Cardiac septum (tissue), 1 donor: ENCODE measurements around the gene RUFY4. TPM values are rescaled to one million over a fixed set of nuclear protein-coding genes. Genes with fewer than 3 reads are reported as not detected.
"Not testable (repeated sequence)": the region's sequence is repeated elsewhere in the genome, so short reads cannot be mapped to it uniquely, and the experiment has no call there.

Experiments used
- DNase-seq: peaks from one replicate; pipeline ENCODE4 v3.0.0-alpha.2; 2020; ENCODE audit warnings: low spot score
- intact Hi-C: fragments of 100-400 bp; cut with DNase I; formaldehyde crosslinking; loops from one replicate; pipeline ENCODE4 v1.14.0; 2022
- total RNA-seq: library from RNA; stranded (reverse); fragmentation: NEBNext Ultra II Directional; extraction: Animal tissue kit (Norgen Biotek cat#: 25700); gene quantifications from one replicate; pipeline ENCODE4 v1.2.1, GENCODE V29; 2021
- donor health status: DM: no; HTN: no; CAD: no.

Gene RUFY4
- total RNA-seq, 1 donor from 2014 or later, result not detected

DNA sequence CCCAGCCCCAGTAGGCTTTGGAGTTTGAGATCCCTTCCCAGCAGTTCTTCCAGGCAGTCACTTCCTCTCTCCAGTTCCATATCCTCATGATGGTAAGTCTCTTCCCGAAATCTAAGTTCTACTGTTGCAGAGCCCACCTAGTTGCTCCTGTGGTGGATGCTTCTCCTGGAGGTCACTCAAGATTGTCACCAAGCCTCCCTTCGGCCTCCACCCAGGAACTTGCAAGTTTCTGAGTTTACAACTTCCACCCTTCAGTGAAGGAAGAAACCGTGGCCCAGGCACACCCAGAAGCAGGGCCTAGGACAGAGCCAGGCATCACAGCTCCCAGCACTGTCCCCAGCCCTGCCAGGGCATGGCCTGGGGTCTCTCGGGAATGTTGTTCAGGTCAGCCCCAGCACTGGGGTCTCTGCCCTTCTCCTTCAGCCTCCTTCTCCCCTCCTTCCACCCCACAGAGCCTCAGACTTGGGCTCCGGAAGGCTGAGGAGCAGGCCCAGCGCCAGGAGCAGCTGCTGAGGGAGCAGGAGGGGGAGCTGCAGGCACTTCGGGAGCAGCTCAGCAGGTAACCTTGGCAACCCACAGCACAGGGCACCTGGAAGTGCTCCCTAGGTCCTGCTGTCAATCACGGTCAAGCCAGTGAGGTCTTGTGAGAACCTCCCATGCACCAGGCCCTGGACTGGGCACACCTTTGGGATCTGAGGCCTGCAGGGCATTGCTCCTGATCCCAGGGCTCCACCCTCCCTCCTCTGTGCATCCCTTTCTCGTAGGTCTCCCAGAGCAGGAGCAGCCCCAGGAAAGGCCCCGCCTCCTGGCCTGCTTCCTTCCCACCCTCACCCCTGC, 7.1 kb downstream of the RUFY4 start:
- DNase-seq, result no peak
- intact Hi-C loops, result no loop called here

DNA sequence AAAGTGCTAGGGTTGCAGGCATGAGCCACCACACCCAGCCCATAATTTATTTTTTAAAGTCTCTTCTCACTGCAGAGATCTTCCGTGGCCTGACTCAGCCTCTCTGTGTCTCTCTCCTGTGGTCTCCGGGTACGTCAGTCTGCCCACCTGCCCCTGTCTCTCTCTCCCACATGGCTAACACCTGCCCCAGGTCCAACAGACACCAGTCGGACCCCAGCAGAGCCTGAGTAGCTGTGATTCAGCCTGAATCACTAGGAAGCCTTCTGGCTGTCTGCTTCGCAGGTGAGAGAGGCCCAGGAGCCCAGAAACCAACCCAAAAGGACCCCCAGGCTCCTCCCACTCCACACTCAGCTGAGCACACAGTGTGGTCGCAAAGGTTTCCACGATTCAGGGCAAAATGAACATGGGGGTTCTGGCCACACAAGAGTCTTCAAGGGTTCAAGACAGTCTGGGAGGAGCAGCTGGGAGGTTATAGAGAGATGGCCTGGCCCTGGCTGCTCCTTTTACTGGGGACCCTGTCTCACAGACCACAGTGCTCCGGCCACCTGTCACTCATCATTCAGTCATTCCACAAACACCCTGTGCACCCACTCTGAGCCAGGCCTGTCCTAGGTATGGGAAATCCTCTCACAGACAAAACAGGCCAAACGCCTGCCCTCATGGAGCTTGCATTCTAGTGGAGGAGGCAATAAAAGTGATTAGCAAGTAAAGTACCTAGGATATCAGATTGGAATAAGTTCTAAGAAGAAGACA, 8.6 kb downstream of the RUFY4 start:
- DNase-seq, result no peak
- intact Hi-C loops, result no loop called here

DNA sequence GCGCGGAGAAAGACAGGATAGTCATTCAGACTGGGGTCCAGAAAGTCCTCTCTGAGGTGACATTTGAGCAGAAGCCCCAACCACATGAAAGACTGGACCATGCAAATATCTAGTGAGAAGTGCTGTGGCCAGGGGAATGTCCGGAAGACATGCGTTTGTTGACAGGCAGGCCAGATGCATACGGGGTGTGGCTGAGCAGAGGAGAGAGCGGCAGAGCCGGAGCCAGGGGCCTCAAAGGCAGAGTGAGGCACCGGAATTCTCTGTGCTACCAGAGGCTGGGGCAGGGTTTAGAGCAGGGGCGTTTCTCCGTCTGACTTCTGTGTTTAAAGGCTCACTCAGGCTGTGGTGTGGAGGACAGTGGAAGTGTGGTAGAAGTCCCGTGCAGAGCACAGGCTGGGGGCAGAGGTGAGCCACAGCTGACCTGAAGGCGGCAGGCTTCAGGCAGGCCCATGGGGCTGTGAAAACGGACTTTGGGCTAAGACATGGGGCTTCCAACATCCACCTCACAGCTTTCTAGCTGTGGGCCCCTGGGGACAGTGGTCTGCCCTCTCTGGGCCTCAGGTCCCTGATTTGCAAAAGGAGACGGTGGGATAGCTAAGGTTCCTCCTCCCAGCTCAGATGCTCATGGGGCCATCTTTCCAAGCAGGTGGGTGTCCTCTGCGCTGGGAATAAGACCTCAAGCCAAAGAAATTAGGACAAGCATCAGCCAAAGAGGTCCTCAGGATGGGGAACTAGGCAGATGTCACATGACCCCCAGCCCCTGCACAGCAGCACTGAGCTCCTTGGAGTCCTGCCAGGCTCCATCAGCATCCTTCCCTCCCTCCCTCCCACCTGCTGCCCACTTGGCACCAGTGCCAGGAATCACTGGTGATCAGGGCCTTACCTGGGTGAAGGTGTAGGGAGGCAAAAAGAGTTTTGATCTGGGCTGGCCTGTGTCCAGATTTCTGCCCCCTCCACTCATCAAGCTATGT, 11.2 kb downstream of the RUFY4 start:
- intact Hi-C loops, result no loop called here
- no peak for DNase-seq

DNA sequence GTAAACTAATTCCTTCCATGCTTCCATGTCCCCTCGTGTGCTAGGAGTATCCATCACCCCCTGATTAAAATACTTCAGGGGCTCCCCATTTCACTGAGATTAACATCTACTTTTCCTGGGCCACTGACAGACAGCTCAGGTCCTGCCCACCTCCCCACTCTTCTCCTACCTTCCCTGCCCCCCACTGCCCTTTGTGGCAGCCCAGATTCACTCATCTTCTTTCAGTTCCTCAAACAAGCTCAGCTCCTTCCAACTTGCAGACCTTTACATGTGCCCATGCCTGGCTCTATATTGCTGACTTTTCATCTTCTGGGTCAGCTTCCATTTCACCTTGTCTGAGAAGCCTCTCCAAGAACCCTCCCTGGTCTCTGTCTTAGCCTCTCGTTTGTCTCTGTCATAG, 12.0 kb downstream of the RUFY4 start:
- intact Hi-C loops, result no loop called here
- no peak for DNase-seq

DNA sequence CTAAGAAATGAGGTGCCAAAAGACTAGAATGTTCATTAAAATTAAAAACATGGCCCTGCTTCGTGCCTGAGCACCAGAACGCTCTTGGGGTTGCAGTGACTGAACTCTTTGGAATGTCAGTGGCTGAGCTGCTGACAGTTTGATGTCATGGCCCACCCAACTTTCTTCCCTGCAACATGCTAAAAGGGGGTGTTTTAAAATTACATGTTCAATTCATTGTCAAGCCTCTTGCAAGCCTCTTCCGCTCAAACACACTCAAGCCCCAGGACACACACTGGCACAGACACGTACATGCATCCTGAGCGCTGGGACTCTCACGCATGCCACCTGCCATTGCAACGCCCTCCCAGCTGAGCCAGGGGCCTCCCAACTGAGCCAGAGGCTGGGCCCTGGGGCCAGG, 12.6 kb downstream of the RUFY4 start:
- intact Hi-C loops, result no loop called here
- DNase-seq, result no peak

DNA sequence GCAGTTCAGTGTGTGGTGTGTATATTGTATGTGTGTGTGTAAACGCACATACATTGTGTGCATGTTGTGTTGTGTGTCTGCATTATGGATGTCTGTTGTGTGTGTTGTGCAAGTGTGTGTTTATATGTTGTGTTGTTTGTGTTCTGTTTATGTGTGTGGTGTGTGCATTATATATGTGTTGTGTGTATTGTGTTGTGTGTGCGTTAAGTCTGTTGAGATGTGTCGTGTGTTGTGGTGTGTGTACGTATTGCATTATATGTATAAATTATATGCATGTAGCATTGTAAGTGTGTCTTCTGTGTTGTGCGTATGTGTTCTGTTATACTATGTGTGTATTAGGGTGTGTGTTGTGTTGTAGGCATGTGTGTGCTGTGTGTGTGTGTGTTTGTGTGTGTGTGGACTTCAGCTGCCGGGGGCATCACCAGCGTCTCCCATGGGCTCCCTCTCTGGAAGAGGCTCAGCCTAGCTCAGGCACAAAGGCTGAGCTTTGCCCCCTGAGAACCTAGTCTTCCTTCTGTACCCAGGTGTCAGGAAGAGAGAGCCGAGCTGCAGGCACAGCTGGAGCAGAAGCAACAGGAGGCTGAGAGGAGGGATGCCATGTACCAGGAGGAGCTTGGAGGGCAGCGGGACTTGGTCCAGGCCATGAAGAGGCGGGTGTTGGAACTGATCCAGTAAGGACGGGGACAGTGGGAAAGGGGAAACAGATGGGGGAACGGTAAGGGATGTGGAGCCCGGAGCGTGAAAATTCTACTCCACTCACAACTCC, 13.7 kb downstream of the RUFY4 start:
- intact Hi-C loops, result no loop called here

DNA sequence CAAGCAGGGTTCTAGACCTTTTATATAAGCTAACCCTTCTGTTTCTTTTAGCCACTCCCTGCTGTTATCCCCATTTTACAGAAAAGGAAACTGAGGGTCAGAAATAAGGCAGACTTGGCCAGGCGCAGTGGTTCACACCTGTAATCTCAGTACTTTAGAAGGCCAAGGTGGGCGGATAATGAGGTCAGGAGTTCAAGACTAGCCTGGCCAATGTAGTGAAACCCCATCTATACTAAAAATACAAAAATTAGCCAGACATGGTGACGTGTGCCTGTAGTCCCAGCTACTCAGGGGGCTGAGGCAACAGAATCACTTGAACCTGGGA, 14.3 kb downstream of the RUFY4 start:
- DNase-seq, result no peak
- intact Hi-C loops, result no loop called here

More for the DNA sequence above, 13.7 kb downstream of the RUFY4 start:
- no peak for DNase-seq

DNA sequence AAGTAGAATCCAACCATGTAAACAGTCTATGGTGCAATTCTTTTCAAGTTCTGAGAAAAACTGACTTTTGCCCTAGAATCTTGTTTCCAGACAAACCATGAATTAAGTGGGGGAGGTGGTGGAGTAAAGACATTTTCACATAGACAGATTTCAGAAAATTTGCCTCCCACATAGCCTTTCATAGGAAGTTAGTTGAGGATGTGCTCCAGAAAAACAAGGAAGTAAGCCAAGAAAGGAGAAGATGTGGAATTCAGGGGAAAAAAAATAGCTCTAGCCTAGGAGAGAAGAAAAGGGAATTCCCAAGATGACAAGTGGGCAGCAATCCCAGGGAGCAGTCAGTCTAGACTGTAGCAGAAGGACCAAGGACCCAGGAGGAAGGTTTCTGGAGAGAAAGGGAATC, 17.4 kb downstream of the RUFY4 start:
- intact Hi-C loops, result no loop called here
- no peak for DNase-seq

DNA sequence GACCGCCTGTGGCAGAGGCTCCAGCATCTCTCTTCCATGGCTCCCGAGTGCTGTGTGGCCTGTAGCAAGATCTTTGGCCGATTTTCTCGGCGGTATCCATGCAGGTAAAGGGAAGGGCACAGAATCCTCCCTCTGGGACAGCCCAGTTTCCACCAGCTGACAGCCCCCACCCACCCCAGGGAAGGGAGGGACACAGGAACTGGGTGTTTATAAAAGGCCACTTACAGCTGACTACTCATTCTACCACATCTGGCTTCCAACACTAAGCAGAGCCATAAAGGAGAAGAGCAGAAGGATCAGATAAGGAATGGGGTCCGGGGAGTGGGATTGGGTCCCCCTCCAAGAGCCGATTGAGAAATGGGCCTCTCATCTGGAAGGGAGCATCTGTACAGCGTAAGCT, 20.2 kb downstream of the RUFY4 start:
- no peak for DNase-seq
- intact Hi-C loops, result no loop called here

DNA sequence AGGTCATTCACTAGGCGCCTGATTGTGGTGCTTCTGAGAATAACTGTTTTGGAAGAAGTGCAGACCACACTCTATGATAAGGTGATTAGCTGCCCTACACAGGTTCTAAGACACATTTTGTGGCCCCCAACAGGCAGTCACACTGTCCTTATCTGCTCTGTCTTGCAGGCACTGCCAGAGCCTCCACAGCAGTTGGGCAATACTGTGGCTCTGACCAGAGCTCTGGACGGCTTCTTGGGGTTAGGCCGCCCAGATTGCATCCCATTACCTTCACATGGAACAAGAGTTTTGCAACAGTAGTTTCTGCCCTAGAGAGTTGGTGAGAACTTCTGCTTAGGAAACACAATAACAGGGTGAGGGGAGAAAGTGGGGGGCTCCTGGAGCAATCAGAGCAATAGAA, 22.7 kb downstream of the RUFY4 start:
- DNase-seq, result no peak
- intact Hi-C loops, result no loop called here

DNA sequence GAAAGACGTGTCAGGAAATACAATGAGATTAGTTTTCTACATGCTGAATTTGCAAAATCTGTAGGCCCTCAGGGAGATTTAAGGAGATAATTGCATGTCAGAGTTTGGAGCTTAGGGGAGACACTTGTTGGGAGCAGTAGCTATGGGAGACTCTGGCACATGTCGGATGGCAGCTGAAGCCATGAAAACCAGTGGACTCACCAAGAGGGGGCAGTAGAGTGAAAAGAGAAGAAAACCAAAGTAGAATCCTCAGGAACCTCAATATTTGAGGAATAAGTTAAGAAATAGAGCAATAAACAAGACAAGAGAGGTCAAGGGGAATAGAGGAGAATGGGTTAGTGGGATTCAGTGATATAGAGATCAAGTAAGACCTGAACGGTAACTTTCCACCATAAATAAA, 24.8 kb downstream of the RUFY4 start:
- no peak for DNase-seq
- intact Hi-C loops, result no loop called here

DNA sequence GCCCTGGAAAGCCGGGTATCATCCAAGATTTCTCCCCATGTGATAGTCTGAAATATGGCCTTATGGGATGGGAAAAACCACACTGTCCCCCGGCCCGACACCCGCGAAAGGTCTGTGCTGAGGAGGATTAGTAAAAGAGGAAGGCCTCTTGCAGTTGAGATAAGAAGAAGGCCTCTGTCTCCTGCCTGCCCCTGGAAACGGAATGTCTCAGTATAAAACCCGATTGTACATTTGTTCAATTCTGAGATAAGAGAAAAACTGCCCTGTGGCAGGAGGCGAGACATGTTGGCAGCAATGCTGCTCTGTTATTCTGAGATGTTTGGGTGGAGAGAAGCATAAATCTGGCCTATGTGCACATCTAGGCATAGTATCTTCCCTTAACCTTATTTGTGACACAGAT, 26.8 kb downstream of the RUFY4 start:
- no peak for DNase-seq
- intact Hi-C loops, result no loop called here

DNA sequence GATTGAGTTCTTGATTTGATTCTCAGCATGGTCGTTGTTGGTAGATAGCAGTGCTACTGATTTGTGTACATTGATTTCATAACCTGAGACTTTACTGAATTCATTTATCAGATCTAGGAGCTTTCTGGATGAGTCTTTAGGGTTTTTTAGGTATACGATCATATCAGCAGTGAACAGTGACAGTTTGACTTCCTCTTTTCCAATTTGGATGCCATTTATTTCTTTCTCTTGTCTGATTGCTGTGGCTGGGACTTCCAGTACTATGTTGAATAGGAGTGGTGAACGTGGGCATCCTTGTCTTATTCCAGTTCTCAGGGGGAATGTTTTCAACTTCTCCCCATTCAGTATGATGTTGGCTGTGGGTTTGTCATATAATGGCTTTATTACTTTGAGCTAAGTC, 28.9 kb downstream of the RUFY4 start:
- DNase-seq, result no peak
- intact Hi-C loops, result no loop called here

DNA sequence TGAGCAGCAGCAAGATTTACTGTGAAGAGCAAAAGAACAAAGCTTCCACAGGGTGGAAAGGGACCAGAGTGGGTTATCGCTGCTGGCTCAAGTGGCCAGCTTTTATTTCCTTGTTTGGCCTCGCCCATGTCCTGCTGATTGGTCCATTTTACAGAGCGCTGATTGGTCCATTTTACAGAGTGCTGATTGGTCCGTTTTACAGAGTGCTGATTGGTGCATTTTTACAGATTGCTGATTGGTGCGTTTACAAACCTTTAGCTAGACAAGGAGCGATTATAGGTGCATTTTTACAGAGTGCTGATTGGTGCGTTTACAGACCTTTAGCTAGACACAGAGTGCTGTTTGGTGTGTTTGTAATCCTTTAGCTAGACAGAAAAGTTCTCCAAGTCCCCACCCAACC, 39.8 kb downstream of the RUFY4 start:
- DNase-seq, intact Hi-C loops: not testable (repeated sequence)

DNA sequence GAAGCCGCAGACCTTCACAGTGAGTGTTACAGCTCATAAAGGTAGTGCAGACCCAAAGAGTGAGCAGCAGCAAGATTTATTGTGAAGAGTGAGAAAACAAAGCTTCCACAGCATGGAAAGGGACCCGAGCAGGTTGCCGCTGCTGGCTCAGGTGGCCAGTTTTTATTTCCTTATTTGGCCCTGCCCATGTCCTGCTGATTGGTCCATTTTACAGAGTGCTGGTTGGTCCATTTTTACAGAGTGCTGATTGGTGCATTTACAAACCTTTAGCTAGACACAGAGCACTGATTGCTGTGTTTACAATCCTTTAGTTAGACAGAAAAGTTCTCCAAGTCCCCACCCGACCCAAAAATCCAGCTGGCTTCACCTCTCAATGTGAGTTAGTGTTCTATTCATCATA, 52.7 kb downstream of the RUFY4 start:
- intact Hi-C loops, result not testable (repeated sequence)

DNA sequence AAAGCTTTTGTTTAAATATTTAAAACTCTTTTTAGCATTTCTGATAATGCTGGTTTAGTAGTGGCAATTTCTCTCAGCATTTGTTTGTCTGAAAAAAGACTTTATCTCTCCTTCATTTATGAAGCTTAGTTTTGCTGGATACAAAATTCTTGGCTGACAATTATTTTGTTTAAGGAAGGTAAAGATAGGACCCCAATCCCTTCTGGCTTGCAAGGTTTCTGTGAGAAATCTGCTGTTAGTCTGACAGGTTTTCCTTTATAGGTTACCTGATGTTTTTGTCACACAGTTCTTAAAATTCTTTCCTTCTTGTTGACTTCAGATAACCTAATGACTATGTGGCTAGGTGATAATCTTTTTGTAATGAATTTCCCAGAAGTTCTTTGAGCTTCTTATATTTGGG, 53.2 kb downstream of the RUFY4 start:
- DNase-seq, intact Hi-C loops: not testable (repeated sequence)

More for the DNA sequence above, 52.7 kb downstream of the RUFY4 start:
- not testable (repeated sequence) for DNase-seq

DNA sequence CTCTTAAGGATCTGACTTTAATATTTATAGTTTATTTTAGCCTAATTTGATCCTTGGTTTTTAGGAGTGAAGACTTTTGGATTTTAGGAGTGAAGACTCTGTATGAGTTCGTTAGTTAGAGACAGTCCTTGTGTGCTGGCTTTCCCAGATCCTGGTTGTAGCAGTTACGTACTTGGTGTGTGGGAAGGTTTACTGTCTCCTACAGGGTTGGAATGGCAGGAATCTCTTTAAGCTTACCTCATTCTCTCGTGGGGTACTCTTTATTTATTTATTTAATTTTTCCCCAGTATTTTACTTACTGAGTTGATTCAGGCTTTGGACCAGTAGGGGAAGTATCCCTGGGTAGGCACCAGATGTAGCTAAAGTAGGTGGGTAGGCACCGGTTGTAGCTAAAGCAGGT, 54.9 kb downstream of the RUFY4 start:
- no peak for DNase-seq
- intact Hi-C loops, result no loop called here

DNA sequence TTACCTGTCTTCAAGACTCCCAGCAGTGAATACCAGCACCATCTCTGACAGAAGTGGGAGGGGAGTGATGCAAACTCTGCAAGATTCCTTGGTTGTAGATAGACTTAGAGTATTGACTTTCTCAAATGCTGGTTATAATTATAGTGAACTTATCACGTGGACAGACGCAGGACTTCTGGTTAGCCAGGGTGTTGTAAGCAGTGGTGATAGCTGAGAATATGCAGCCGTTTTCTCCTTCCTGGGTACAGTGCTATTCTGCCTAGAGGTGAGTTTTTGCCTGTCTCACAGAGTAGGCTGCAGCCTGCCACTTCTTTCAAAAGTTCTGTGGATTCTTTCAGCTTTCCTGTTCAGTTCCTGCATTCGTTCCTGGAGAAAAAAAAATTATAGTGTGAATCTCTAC, 56.0 kb downstream of the RUFY4 start:
- DNase-seq, result no peak
- intact Hi-C loops, result no loop called here

DNA sequence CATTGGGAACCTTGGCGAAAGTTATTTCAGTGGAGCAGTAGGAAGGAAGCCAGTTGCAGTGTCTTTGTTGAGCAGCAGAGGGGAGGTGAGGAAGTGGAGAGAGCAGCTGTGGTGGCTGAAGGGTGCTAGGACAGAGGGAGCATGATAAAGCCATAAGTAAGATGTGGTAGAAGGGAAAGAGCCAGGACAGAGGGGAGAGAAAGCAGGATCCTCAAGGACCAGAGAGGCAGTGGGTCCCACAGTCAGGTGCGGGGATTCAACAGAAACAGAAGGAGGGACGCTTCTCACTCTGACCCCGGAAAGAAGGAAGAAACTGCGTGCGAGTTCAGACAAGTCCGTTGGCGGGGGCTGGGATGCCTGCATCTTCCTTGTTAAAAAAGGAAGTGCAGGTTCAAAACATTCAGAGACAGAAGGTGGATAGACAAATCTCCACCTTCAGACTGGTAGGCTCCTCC, 56.6 kb downstream of the RUFY4 start, which contains the start of gene CXCR2:
CXCR2 (plus strand) TSS at position 403 of the 455 bp plus-strand sequence. CDS start 8,774 bp downstream, outside the sequence.
- intact Hi-C loops, result no loop called here
- no peak for DNase-seq
